GM12891 (cell line): ENCODE measurements around the gene CDC42EP1.

Experiments used
- POLR2A ChIP-seq: IDR thresholded peaks from 2 replicates; pipeline ENCODE4 v1.6.1; 2011; ENCODE audit warnings: low read depth, low read length, control low read depth
- POU2F2 ChIP-seq: IDR thresholded peaks from 2 replicates; pipeline ENCODE4 v1.6.1; 2011; ENCODE audit warnings: low read depth, mild to moderate bottlenecking, control low read depth, low read length, moderate library complexity

DNA sequence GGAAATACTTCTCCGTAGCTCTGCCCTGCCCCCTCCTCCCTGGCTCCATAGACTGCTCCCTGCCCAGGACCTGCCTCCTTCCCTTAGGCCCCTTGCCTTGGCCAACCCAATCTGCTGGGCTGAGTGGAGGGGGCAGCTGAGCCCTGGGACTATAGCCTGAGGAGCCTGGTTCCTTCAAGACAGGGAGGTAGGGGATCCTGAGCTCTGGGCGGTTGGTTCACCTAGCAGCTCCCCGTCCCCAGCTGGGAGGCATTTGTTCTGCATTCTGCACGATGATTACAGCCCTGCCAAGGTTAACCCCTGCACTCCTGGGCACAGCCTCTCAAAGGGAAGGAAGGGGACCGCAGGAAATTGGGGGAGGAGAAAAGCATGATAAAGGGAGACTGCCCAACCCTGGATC lies 3.6 kb upstream of the CDC42EP1 start:
- TF ChIP-seq POLR2A (no peak), POU2F2 (no peak)
